ENCODE measurements around the gene CCL20. TPM values are rescaled to one million over a fixed set of nuclear protein-coding genes. Genes with fewer than 3 reads are reported as not detected.

Gene CCL20
- total and polyA plus RNA-seq, 4 donors: 8.0 to 712 (median 47.5) TPM

DNA sequence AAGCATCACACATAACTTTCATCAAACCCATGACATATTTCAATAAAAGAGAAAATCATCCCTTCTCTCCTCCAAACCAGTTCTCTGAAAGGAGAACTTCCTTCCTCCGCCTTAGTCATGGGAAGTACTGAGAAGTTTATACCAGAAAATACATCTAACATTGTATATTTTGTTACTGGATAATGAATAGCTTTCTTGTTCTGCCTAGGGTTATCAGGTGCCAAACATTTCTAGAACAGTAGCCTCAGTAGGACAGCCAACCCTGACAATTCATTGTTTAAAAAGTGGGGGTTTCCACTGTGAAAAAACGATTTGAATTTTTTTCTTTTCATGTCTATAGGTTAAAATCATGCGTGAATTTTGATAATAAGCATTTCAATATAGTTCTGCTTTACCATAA lies 41.8 kb downstream of the CCL20 start:
- no peak overlapping the region for H3K9ac ChIP-seq (ENCODE audit: insufficient read depth in 1 of 2, low read length in 2 of 2)
- ATAC-seq (ENCODE audit: insufficient read depth, low FRiP score) (no peak), DNase-seq (no peak)
- H3K9me3 ChIP-seq (ENCODE audit: control insufficient read depth in 4 of 4, insufficient read depth in 3 of 4, low read length in 3 of 4): no peaks in the 10 kb centered on the region
- H3K4me3 ChIP-seq: no peak overlapping the region
- H3K36me3 ChIP-seq (ENCODE audit: control insufficient read depth in 4 of 4, insufficient read depth in 4 of 4, low read length in 4 of 4): no peaks in the 10 kb centered on the region
- 61 to 76% methylated on average over 3 of the region's 3 CpGs for WGBS, 2 donors
- TF ChIP-seq, protein P1, sequence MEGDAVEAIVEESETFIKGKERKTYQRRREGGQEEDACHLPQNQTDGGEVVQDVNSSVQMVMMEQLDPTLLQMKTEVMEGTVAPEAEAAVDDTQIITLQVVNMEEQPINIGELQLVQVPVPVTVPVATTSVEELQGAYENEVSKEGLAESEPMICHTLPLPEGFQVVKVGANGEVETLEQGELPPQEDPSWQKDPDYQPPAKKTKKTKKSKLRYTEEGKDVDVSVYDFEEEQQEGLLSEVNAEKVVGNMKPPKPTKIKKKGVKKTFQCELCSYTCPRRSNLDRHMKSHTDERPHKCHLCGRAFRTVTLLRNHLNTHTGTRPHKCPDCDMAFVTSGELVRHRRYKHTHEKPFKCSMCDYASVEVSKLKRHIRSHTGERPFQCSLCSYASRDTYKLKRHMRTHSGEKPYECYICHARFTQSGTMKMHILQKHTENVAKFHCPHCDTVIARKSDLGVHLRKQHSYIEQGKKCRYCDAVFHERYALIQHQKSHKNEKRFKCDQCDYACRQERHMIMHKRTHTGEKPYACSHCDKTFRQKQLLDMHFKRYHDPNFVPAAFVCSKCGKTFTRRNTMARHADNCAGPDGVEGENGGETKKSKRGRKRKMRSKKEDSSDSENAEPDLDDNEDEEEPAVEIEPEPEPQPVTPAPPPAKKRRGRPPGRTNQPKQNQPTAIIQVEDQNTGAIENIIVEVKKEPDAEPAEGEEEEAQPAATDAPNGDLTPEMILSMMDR (IDR thresholded peaks at IDR 0.05; ENCODE audit: control extremely low read depth, extremely low read depth): no peak
- H3K4me1 ChIP-seq (ENCODE audit: control insufficient read depth in 5 of 5, insufficient read depth in 5 of 5, low read length in 5 of 5): no peaks in the 10 kb centered on the region
- no peak overlapping the region for H3K27ac ChIP-seq (ENCODE audit: low read depth in 1 of 2, low read length in 1 of 2)
- H3K27me3 ChIP-seq (ENCODE audit: control insufficient read depth in 3 of 3, insufficient read depth in 3 of 3, low read length in 2 of 3): no peaks in the 10 kb centered on the region

DNA sequence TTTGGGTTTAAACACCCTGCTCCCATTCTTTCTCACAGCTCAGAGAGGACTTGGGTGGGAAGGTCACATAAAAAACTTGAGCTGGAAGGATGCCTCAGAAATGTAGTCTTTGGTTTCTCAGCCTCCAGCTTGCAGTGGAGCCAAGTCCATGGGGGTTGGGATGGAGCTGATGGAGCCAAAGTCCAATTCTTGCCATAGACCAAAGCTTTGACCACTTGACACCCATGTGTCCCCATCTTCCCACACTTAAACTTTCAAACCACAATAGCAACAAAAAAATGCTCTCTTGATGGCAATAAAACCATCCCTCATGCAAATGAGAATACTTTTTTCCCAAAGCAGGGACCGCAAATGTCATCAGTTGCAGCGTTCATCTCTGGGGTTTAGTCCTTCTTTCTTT lies 43.1 kb downstream of the CCL20 start:
- TF ChIP-seq, protein P1 (IDR thresholded peaks at IDR 0.05; ENCODE audit: control extremely low read depth, extremely low read depth): no peak
- H3K4me3 ChIP-seq: no peak overlapping the region
- ATAC-seq (ENCODE audit: insufficient read depth, low FRiP score) (no peak), DNase-seq (no peak)
- no peaks in the 10 kb centered on the region for H3K4me1 ChIP-seq (ENCODE audit: control insufficient read depth in 5 of 5, insufficient read depth in 5 of 5, low read length in 5 of 5)
- no peak overlapping the region for H3K27ac ChIP-seq (ENCODE audit: low read depth in 1 of 2, low read length in 1 of 2)
- H3K27me3 ChIP-seq (ENCODE audit: control insufficient read depth in 3 of 3, insufficient read depth in 3 of 3, low read length in 2 of 3): no peaks in the 10 kb centered on the region
- no peaks in the 10 kb centered on the region for H3K36me3 ChIP-seq (ENCODE audit: control insufficient read depth in 4 of 4, insufficient read depth in 4 of 4, low read length in 4 of 4)
- 90 to 98% methylated on average over 2 of the region's 2 CpGs for WGBS, 2 donors
- no peak overlapping the region for H3K9ac ChIP-seq (ENCODE audit: insufficient read depth in 1 of 2, low read length in 2 of 2)
- H3K9me3 ChIP-seq (ENCODE audit: control insufficient read depth in 4 of 4, insufficient read depth in 3 of 4, low read length in 3 of 4): no peaks in the 10 kb centered on the region

DNA sequence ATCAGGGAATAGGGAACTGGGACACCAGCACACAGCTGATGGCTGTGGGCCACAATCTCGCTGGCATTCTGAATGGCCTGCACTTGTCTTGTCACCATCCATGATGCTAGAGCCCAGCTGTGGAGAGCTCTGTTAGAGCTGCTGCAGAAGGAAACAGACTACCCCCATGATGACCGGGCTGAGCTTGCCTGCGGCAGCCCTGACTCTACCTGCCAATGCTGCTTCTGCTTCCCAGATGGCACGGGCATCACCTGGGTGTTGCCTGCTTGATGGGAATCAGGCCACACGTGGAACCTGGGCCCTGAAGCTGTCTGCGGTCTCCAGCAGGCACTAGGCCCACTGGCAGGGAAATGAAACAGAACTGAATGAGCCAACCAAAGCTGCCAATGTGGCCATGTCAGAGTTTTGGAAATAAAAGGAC lies 46.6 kb downstream of the CCL20 start:
- TF ChIP-seq, protein P1 (IDR thresholded peaks at IDR 0.05; ENCODE audit: control extremely low read depth, extremely low read depth): no peak
- H3K27ac ChIP-seq (ENCODE audit: low read depth in 1 of 2, low read length in 1 of 2): no peak overlapping the region
- no peaks in the 10 kb centered on the region for H3K27me3 ChIP-seq (ENCODE audit: control insufficient read depth in 3 of 3, insufficient read depth in 3 of 3, low read length in 2 of 3)
- H3K9ac ChIP-seq (ENCODE audit: insufficient read depth in 1 of 2, low read length in 2 of 2): no peak overlapping the region
- 79 to 87% methylated on average over 6 of the region's 6 CpGs for WGBS, 2 donors
- ATAC-seq (ENCODE audit: insufficient read depth, low FRiP score) (no peak), DNase-seq (no peak)
- H3K9me3 ChIP-seq (ENCODE audit: control insufficient read depth in 4 of 4, insufficient read depth in 3 of 4, low read length in 3 of 4): no peaks in the 10 kb centered on the region
- H3K4me3 ChIP-seq: no peak overlapping the region
- no peaks in the 10 kb centered on the region for H3K36me3 ChIP-seq (ENCODE audit: control insufficient read depth in 4 of 4, insufficient read depth in 4 of 4, low read length in 4 of 4)
- H3K4me1 ChIP-seq (ENCODE audit: control insufficient read depth in 5 of 5, insufficient read depth in 5 of 5, low read length in 5 of 5): peaks cover 0 to 4% (median 0%) of the 10 kb centered on the region in 5 donors

DNA sequence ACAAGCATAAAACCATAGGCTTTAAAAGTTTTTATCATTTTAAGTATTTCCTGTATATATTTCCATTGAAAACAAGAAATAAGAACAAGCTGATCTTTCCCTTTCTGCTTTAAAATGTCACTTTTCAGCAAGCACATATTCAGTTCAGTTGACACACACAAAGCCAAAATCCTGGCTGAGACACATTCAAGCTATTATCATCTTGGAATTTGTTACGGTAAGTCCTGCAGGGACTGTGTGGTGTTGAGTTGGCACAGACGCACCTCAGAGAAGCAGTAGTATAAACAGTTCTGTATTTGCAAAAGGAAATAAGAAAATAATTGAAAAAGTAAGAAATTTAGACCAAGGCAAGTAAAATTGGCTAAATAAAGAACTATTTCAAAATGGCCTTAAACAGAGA lies 47.4 kb downstream of the CCL20 start:
- H3K4me1 ChIP-seq (ENCODE audit: control insufficient read depth in 5 of 5, insufficient read depth in 5 of 5, low read length in 5 of 5): peaks cover 0 to 4% (median 0%) of the 10 kb centered on the region in 5 donors
- ATAC-seq (ENCODE audit: insufficient read depth, low FRiP score) (no peak), DNase-seq (no peak)
- TF ChIP-seq, protein P1 (IDR thresholded peaks at IDR 0.05; ENCODE audit: control extremely low read depth, extremely low read depth): no peak
- H3K4me3 ChIP-seq: no peak overlapping the region
- H3K9me3 ChIP-seq (ENCODE audit: control insufficient read depth in 4 of 4, insufficient read depth in 3 of 4, low read length in 3 of 4): no peaks in the 10 kb centered on the region
- H3K36me3 ChIP-seq (ENCODE audit: control insufficient read depth in 4 of 4, insufficient read depth in 4 of 4, low read length in 4 of 4): no peaks in the 10 kb centered on the region
- H3K27ac ChIP-seq (ENCODE audit: low read depth in 1 of 2, low read length in 1 of 2): no peak overlapping the region
- H3K27me3 ChIP-seq (ENCODE audit: control insufficient read depth in 3 of 3, insufficient read depth in 3 of 3, low read length in 2 of 3): no peaks in the 10 kb centered on the region
- 55 to 75% methylated on average over 2 of the region's 2 CpGs for WGBS, 2 donors
- H3K9ac ChIP-seq (ENCODE audit: insufficient read depth in 1 of 2, low read length in 2 of 2): no peak overlapping the region

All from lung (tissue), 12 donors.